ENCODE data around the gene PLEKHH2. TPM values are rescaled to one million over a fixed set of nuclear protein-coding genes. Genes with fewer than 3 reads are reported as not detected.
A peak's percentile ranks its signal among the peaks of the same experiment; 100 is the strongest.

PLEKHH2 gene
- total RNA-seq, 1 donor from 2014 or later: 19.6 TPM

DNA sequence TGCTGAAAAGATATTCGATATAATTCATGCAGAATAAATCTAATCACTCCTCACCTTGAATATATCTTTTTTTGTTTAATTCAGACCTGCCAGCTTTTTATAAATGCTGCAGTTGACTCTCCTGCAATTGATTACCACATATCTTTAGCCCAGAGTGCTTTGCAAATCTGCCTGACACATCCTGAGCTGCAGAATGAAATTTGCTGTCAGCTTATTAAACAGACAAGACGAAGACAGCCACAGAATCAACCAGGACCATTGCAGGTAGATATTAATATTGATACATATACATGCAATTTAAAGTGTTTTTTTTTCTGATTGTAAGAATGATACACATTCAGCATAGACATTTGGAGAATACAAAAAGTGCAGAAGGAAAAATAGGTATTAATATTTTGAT lies 101.2 kb downstream of the PLEKHH2 start:
- TF ChIP-seq, protein P1, sequence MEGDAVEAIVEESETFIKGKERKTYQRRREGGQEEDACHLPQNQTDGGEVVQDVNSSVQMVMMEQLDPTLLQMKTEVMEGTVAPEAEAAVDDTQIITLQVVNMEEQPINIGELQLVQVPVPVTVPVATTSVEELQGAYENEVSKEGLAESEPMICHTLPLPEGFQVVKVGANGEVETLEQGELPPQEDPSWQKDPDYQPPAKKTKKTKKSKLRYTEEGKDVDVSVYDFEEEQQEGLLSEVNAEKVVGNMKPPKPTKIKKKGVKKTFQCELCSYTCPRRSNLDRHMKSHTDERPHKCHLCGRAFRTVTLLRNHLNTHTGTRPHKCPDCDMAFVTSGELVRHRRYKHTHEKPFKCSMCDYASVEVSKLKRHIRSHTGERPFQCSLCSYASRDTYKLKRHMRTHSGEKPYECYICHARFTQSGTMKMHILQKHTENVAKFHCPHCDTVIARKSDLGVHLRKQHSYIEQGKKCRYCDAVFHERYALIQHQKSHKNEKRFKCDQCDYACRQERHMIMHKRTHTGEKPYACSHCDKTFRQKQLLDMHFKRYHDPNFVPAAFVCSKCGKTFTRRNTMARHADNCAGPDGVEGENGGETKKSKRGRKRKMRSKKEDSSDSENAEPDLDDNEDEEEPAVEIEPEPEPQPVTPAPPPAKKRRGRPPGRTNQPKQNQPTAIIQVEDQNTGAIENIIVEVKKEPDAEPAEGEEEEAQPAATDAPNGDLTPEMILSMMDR (IDR thresholded peaks at IDR 0.05): no peak
- Mint-ChIP-seq H3K27ac (ENCODE audit: unreplicated experiment) (no peak overlapping the region), H3K4me1 (ENCODE audit: unreplicated experiment) (peaks cover 18% of the 10 kb centered on the region), H3K27me3 (ENCODE audit: unreplicated experiment) (no peaks in the 10 kb centered on the region), H3K9me3 (ENCODE audit: unreplicated experiment) (no peaks in the 10 kb centered on the region), H3K4me3 (ENCODE audit: unreplicated experiment) (no peak overlapping the region), H3K36me3 (ENCODE audit: unreplicated experiment) (peaks cover 11% of the 10 kb centered on the region)
- no peak for DNase-seq (ENCODE audit: extremely low spot score, unreplicated experiment)

DNA sequence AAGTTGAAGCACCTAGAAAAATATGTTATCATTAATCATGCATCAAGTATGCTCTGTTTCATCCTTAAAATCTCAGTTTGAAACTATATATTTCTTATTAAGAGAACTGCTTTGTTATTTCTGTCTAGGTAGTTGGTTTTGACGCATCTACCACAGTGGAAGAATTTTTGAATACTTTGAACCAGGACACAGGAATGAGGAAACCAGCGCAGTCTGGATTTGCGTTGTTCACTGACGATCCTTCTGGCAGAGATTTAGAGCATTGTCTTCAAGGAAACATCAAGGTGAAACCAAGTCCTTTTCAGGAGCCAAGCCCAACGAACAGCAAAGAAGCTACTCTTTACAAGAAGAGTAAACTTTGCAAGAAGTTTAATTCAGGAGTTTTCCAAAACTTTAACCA lies 106.6 kb downstream of the PLEKHH2 start:
- H3K9me3 Mint-ChIP-seq (ENCODE audit: unreplicated experiment): no peaks in the 10 kb centered on the region
- no peak overlapping the region for H3K4me3 Mint-ChIP-seq (ENCODE audit: unreplicated experiment)
- DNase-seq (ENCODE audit: extremely low spot score, unreplicated experiment): no peak
- H3K27me3 Mint-ChIP-seq (ENCODE audit: unreplicated experiment): no peaks in the 10 kb centered on the region
- no peak overlapping the region for H3K27ac Mint-ChIP-seq (ENCODE audit: unreplicated experiment)
- H3K36me3 Mint-ChIP-seq (ENCODE audit: unreplicated experiment): peaks cover 9% of the 10 kb centered on the region
- H3K4me1 Mint-ChIP-seq (ENCODE audit: unreplicated experiment): peaks cover 20% of the 10 kb centered on the region
- TF ChIP-seq, protein P1 (IDR thresholded peaks at IDR 0.05): no peak

DNA sequence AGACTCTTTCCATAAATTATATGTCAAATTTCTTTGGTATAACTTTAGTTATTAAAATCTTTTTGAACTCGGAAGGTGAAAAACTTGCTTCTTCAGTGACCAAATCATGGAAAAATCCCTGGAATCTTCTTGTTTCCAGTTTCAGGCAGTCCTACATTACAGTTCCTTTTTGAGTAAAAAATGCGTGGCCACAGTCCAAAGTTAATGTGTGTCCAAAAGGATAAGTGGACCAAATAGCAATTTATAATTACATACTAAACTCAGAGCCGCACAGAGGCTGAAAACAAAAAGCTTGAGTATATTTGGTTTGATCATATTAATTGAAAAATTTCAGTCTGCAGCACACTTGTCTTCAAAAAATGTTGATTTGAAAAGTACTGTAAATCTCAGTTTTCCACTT lies 108.4 kb downstream of the PLEKHH2 start:
- Mint-ChIP-seq H3K27me3 (ENCODE audit: unreplicated experiment) (no peaks in the 10 kb centered on the region), H3K36me3 (ENCODE audit: unreplicated experiment) (peaks cover 10% of the 10 kb centered on the region), H3K4me3 (ENCODE audit: unreplicated experiment) (no peak overlapping the region), H3K9me3 (ENCODE audit: unreplicated experiment) (no peaks in the 10 kb centered on the region), H3K4me1 (ENCODE audit: unreplicated experiment) (peaks cover 20% of the 10 kb centered on the region), H3K27ac (ENCODE audit: unreplicated experiment) (peak overlapping the region; percentile 75)
- DNase-seq (ENCODE audit: extremely low spot score, unreplicated experiment): no peak
- TF ChIP-seq, protein P1 (IDR thresholded peaks at IDR 0.05): no peak

DNA sequence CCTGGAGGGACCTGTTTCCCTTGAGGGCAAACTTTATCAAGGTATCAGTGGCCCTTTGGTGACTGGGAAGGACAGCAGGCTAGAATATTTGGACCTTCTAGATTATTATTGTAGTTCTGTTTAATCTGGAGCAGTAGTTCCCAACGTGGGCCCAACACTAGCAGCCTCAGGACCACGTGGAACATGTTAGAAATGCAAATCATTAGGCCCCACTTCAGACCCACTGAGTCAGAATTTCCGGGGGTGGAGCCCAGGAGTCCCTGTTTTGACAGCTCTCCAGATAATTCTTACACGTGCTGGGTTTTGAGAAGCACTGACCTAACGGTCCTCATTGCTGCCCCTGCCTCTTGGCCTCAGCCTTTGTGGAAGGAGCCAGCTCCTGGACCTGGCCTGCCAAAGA lies 111.3 kb downstream of the PLEKHH2 start:
- Mint-ChIP-seq H3K4me1 (ENCODE audit: unreplicated experiment) (peaks cover 25% of the 10 kb centered on the region), H3K9me3 (ENCODE audit: unreplicated experiment) (no peaks in the 10 kb centered on the region), H3K36me3 (ENCODE audit: unreplicated experiment) (peaks cover 6% of the 10 kb centered on the region), H3K27ac (ENCODE audit: unreplicated experiment) (no peak overlapping the region), H3K4me3 (ENCODE audit: unreplicated experiment) (no peak overlapping the region), H3K27me3 (ENCODE audit: unreplicated experiment) (no peaks in the 10 kb centered on the region)
- DNase-seq (ENCODE audit: extremely low spot score, unreplicated experiment): no peak
- TF ChIP-seq, protein P1 (IDR thresholded peaks at IDR 0.05): no peak

DNA sequence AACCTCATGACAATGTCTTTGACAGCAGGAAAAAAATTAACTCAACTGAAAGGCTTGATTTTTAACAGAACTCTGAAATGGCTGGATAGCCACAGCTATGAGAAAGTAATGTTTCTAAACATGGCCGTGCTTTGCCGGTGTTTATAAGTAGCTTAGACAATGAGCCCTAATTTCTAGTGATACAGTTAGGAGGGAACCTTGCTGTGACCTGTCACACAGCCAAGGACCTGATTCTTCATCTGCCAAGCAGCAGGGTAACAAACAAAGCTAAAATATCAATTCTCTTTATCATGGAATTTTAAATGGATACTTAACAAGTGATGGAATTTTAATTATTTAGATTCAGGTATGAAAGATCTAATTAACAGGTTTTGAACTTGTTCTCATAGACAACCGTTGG lies 112.5 kb downstream of the PLEKHH2 start:
- Mint-ChIP-seq H3K27ac (ENCODE audit: unreplicated experiment) (no peak overlapping the region), H3K4me1 (ENCODE audit: unreplicated experiment) (peaks cover 27% of the 10 kb centered on the region), H3K36me3 (ENCODE audit: unreplicated experiment) (peaks cover 6% of the 10 kb centered on the region), H3K9me3 (ENCODE audit: unreplicated experiment) (no peaks in the 10 kb centered on the region), H3K27me3 (ENCODE audit: unreplicated experiment) (no peaks in the 10 kb centered on the region), H3K4me3 (ENCODE audit: unreplicated experiment) (no peak overlapping the region)
- TF ChIP-seq, protein P1 (IDR thresholded peaks at IDR 0.05): no peak
- DNase-seq (ENCODE audit: extremely low spot score, unreplicated experiment): no peak

Data from osteocyte (in vitro differentiated cells).